UCSD-AML1 (cell line): Measurements from ENCODE around the gene NOD1.
"Not testable (repeated sequence)": the region's sequence is repeated elsewhere in the genome, so short reads cannot be mapped to it uniquely, and the experiment has no call there.

ENCODE experiments used
- DNase-seq: peaks from one replicate; lab custom pipeline; 2025; ENCODE audit not compliant: unreplicated experiment; lab: John Stamatoyannopoulos, UW

NOD1 gene

GRCh38 chr7:30505174-30505697 is 26.7 kb upstream of the NOD1 start:
- no peak for DNase-seq

- peak; percentile 88 for DNase-seq
Observed at GRCh38 chr7:30504301-30505173, 26.0 kb upstream of the NOD1 start, which contains the start of gene GGCT. Gene GGCT (minus strand): TSS chr7:30504829. CDS start chr7:30504709, 120 bp downstream.

GRCh38 chr7:30503274-30504212 is 25.0 kb upstream of the NOD1 start:
- no peak for DNase-seq

GRCh38 chr7:30502470-30503251 is 24.1 kb upstream of the NOD1 start:
- DNase-seq = no peak

- DNase-seq = no peak
Observed at GRCh38 chr7:30501264-30501663, 22.7 kb upstream of the NOD1 start.

GRCh38 chr7:30493228-30493627 is 14.6 kb upstream of the NOD1 start:
- no peak for DNase-seq

GRCh38 chr7:30491417-30491816 is 12.8 kb upstream of the NOD1 start:
- no peak for DNase-seq

GRCh38 chr7:30487371-30487770 is 8.8 kb upstream of the NOD1 start:
- DNase-seq = no peak

- no peak for DNase-seq
Observed at GRCh38 chr7:30485667-30486066, 7.1 kb upstream of the NOD1 start.

GRCh38 chr7:30481416-30481815 is 2.8 kb upstream of the NOD1 start:
- not testable (repeated sequence) for DNase-seq

- no peak for DNase-seq
Observed at GRCh38 chr7:30479202-30480120, 877 bp upstream of the NOD1 start.

- DNase-seq = no peak
Observed at GRCh38 chr7:30476459-30477145, 2.0 kb downstream of the NOD1 start.

GRCh38 chr7:30475580-30475979 is 3.0 kb downstream of the NOD1 start:
- DNase-seq = no peak

GRCh38 chr7:30474893-30475292 is 3.7 kb downstream of the NOD1 start:
- DNase-seq = no peak

- DNase-seq = no peak
Observed at GRCh38 chr7:30474485-30474884, 4.1 kb downstream of the NOD1 start.

GRCh38 chr7:30473903-30474302 is 4.7 kb downstream of the NOD1 start:
- no peak for DNase-seq

GRCh38 chr7:30472784-30473775 is 5.5 kb downstream of the NOD1 start:
- no peak for DNase-seq
